GM20431 (cell line): Measurements from ENCODE around the gene SLC10A6.

Source experiments
- in situ Hi-C: fragments of 300-500 bp; cut with MseI, MboI; formaldehyde crosslinking; loops from one replicate; pipeline ENCODE4 v1.15.0; 2020; ENCODE audit warnings: low sequenced_read_pairs; ENCODE audit not compliant: unreplicated experiment

Gene SLC10A6

DNA sequence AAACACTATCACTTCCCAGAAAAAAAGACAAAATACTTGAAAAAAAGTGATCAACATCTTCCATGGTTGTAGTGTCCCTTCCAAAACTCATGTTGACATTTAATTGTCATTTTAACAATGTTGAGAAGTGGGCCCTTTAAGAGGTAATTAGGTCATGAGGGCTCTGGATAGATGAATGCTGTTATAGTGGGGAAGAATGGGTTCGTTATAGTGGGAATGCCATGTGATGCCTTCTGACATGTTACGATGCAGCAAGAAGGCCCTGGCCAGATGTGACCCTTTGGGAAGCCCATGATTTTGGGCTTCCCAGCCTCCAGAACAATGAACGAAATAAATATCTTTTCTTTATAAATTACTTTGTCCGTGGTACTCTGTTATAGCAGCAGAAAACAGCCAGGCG, 4.0 kb upstream of the SLC10A6 start:
- in situ Hi-C loops: no loop called here

DNA sequence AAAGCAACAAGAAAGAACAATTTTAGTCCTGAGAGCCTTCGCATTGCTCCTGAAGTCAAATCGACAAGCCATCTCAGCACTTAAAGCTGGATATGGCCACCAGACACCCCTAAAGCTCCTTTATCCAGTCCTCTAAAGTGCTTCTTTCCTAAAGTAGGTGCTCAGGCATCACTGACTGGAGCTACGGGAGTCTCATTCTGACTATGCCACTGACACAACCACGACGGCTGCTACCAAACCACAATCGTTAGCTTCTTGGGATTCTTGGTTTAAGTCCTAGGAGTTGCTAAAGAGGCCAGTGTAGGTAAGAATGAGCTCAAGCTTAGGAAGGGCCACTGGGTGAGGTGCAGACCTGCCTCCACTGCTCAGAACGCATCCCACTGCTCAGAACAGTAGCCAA, 1.0 kb downstream of the SLC10A6 start:
- in situ Hi-C loops: no loop called here

DNA sequence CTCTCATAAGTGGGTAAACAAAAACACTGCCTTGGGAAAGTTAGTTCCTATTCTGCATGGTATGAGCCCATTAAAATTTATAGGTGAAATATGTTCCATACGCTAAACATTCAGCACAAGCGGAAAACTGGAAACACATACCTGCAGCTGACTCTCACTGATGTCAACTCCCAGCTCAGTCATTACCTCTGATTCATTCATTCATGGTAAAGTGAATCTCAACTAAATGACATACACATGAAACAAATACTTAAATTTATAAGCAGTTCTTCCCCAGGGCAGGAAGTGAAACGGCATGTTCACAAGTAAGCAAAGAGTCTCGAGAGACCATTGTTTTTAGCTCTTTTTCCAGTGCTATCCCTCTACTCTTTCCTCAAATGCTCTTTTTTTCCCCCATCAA, 1.6 kb downstream of the SLC10A6 start:
- in situ Hi-C loops: no loop called here

DNA sequence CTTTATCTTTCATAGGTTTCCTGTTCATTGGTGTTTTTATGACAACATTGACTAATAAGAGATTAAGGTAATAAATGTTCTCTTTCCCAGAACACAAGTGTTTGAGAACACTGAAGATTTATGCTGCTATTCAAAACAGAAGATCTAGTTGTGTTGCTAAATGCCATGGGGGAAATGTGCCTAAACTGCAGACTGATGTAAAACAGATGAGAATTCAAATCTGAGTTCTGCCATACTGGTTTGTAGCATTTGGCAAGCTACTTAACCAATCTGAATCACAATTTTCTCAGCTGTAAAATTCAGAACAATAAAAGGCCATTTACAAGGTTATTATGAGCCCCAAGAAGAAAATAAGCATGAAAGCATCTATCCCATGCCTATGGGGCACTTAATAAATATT, 2.3 kb downstream of the SLC10A6 start:
- in situ Hi-C loops: no loop called here

DNA sequence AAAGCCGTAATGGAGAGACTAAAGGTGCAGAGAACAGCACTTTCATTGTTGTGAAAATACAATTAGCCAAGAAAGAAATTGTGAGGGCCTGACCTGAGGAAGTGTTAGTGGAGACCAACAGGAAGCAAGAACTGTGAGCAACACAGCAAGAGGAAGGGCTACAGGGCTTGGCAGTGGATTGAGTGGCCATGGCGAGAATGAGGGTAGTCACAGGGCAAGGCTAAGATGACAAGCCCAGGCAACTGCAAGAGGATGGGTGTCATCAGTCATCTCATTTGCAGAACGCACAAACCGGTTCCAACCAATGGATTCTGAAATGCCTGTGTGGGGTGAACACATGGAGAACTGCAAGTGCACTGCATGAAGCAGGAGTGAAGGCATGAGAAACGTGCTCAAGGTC, 3.6 kb downstream of the SLC10A6 start:
- in situ Hi-C loops: no loop called here

DNA sequence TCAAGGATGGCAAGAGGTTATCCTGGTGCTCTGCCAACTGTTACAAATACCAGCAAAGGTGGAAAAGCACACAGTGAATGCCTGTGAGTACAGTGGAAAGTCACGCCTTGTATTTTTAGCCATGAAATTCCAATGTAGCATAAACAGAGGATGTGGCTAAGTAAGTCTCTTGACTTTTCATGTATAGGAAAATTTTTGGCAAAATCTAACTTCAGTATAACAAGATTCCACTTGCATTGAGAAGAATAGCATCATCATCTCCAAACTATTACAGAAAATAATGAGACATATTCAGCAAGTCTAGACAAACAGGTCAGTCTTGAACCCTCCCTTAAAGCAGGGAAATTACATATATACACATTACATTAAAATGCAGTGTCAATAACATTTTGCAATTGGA, 7.9 kb downstream of the SLC10A6 start:
- in situ Hi-C loops: no loop called here

DNA sequence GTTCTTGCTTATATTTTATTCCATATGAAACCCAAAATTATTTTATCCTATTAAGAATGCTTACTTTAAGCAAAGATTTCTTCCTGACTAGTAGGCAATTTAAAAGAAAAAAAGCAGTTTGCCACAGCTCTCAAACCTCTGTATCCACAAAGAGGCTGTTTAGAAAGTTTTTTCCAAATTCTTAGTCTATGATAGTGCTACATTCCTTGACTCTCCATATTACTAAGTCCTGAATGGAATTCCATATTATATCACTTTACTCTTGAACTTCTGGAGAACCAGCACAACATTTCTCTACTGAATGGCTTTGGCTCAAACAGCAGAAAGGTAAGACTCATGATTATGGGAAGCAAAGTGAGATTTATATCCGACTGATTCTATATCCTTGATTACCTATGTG, 8.3 kb downstream of the SLC10A6 start:
- in situ Hi-C loops: no loop called here

DNA sequence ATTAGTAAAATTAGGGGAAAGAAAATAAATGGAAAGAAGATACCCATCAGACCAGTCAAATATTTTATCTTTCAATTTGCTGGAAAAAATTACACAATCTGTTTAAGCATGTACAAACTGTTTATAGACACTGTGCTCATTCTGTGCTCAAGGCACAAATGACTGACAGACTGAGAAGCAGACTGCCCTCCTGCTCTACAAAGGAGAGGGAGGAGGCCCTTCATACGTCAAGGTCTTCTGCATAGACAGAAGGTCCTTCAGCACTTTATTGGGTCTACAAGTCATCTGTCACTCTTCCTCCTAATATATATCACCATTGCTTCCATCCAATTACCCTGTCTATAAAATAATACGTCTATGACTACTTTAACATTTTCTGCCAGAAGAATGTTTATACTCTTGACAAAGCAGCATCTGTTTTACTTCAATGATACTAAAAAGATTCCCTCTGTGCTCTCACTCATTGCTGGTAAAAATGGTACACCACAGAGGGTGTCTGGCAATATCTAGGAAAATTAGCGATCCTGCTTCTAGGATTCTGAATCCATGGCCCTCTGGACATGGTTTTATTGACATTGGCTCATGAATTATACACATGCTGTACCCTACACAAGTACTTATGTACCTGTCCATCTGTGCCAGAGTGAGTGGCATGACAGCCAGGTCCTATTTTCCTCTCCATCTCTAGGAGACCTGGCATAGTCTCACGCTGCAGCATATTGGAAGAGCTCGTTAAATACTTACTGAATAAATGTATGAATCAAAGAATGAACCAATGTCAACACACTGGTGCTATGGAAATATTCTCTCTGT, 11.3 kb downstream of the SLC10A6 start:
- in situ Hi-C loops: no loop called here

DNA sequence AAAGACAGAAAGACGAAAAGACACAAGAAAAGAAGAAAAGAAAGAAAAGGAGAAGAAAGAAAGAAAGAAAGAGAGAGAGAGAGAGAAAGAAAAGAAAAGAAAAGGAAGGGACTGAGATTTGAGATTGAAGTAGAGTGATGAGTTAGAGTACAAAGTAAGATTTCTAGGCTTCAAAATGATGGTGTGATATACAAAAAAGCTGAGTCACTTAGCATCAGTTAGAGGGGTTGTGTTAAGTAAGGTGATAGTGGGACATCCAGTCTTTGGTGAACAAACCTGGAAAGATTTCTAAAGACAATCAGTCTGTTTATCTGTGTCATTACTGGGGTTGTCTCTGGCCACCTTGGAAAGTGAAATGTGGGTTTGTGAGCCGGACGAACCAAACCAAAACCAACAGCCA, 13.5 kb downstream of the SLC10A6 start:
- in situ Hi-C loops: no loop called here

DNA sequence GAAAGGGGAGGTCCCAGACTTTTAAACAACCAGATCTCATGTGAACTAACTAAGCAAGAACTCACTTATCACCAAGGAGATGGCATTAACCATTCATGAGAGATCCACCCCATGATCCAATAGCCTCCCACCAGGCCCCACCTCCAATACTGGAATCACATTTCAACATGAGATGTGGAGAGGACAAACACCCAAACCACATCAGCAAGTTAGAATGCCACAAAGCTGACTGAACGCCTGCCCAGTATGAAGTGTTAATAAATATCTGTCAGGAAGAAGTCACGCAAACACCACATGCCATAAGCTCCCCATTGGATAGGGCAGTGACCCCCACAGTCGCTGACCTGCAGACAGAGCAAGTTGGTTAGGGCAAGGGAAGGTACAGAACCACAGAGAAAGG, 14.3 kb downstream of the SLC10A6 start:
- in situ Hi-C loops: no loop called here

DNA sequence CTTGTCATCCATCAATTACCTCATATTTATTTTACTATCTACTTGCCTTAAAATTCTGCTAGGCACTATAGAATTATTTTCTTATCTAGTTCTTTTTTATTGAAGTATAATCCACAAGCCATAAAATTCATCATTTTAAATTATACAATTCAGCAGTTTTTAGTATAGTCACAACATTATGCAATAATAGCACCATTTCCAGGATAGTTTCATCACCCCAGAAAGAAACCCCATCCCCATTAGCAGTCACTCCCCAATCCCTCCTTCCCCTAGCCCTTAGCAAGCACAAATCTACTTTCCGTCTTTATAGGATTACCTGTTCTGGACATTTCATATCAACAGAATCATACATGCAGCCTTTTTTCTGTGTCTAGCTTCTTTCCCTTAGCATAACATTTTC, 15.6 kb downstream of the SLC10A6 start:
- in situ Hi-C loops: no loop called here

DNA sequence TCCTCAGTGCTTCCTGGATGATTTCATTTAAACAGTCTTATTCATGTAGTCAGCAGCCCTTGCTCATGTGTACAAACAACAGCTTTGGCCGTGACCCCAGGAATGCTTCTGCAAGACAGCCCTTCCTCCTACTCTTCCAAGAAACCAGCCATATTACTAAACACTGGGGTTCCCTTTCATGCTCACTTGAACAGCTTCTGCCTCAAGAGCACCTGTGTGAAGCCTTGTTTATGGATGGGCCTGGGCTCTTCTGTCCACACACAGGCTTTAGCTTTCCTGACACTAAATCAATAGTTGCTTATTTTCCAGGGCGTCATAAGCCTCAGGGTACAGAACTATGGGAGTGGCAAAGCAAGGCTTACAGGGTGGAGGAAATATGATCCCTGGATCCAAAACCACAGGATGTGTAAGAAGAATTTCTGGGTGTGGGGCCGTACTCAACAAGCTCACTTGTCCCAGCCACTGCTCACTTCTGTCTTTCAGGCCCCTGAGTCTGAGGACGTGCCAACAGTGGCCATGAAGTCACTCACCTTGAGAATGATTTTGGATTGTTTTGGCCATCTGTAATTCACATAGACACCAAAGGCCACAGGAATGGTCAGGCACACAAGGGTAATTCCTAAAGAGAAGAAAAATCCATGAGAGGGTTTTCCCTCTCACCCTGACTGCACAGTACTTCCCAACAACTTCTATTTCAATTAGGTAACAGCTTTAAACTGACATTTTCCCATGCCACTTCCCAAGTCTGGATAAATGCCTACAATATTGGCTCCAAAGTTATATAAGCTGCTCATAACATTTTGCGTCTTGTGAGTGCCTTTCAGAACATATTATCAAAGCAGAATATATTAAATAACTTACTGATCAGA, 17.7 kb downstream of the SLC10A6 start:
- in situ Hi-C loops: no loop called here

DNA sequence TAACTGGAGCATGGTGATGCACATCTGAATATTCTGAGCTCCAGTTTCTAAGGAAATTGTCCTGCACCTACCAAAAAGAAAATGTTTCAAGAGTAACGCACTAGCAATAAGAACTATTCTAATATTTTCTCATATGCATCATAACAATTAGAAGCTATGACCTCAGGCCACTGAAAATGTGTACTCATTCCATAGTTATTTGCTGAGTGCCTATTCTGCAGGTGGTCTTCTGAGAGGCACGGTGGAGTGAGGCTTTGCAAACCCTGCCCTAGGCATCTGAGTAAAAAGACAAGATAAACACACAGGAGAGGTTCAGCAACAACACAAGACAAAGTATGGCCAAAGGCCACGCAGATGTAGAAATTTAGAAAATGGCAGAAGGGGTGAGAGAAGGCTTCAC, 23.7 kb downstream of the SLC10A6 start:
- in situ Hi-C loops: no loop called here

DNA sequence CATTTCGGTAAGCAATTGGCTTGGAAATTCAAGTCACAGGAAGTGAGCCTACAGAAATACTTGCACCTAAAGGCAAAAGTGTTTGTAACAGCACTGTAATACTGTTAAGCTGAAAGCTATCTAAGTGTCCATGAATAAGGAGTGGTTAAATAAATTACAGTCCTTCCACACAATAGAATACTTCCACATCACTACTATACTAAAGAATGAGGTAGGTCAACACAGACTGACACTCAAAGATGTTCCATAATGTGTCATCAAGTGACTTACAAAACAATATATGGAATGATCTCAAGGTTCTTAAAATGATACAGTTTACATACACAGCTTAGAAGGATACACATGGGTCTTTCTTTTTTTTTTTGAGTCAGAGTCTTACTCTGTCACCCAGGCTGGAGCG, 27.0 kb downstream of the SLC10A6 start:
- in situ Hi-C loops: no loop called here

DNA sequence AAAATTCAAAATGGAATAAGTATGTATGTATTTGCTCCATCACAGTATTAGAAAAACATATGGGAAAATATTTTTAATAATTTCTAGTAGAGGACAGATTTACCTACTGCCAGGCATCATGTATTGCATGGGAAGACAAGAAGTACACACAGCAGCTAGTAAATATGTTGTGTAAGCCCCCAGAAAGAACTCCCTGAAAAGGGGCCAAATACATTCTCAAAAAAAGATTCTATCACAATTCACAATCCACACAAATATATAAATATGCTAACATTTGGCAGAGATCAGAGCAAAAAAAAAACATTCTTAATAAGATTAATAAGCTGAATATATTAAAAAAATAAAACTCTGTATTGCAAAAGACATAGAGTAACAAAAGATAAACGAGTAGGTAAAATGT, 28.0 kb downstream of the SLC10A6 start:
- in situ Hi-C loops: no loop called here

DNA sequence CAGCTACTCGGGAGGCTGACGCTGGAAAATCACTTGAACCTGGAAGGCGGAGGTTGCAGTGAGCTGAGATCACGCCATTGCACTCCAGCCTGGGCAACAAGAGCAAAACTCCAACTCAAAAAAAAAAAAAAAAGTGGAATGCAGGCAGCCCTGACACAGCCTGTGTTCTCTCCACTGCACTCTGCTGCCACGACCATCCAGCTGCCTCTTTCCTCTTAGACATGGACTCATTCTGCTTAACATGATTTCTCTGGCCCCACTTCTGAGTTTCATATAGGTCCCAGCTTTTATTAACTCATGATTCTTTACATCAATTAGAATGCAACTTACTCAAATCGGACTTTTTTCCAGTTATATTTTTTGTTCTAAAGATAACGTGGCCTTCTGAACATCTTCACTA, 29.6 kb downstream of the SLC10A6 start:
- in situ Hi-C loops: no loop called here

DNA sequence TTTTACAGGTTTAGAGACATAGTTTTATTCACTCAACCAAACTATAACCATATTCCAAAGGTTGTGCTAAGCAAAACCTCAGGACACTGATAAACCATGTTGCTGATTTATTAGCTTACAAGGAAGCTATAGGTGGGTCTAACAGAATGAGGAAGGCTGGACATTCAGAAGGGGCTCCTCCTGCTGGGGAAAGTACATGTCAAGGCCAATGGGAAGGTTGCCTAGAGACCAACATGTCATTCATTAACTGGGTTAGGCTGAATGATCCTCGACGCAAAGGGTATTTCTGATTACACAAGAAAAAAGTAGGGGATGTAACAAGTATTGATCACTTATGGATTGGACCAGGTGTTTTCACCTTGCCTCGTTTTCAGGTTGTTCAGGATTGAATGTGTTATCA, 30.3 kb downstream of the SLC10A6 start:
- in situ Hi-C loops: no loop called here

DNA sequence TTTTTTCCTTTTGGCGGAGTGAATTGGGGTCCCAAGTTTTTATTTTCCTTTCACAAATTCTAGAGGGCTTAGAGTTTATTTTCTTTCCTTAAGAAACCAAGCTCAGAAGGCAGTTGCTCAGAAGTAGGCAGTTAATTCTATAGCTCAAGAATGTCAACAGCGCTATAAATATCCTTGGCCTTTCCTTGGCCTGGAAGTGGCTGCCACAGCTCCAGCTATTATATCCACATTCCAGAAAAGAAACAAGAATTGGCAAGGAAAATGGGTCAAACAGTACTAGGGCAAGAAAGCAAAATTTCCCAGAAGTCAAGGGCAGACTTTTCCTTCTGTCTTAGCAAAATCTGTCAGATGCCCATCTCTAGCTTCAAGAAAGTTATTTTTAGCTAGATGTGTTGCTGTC, 31.0 kb downstream of the SLC10A6 start:
- in situ Hi-C loops: no loop called here

DNA sequence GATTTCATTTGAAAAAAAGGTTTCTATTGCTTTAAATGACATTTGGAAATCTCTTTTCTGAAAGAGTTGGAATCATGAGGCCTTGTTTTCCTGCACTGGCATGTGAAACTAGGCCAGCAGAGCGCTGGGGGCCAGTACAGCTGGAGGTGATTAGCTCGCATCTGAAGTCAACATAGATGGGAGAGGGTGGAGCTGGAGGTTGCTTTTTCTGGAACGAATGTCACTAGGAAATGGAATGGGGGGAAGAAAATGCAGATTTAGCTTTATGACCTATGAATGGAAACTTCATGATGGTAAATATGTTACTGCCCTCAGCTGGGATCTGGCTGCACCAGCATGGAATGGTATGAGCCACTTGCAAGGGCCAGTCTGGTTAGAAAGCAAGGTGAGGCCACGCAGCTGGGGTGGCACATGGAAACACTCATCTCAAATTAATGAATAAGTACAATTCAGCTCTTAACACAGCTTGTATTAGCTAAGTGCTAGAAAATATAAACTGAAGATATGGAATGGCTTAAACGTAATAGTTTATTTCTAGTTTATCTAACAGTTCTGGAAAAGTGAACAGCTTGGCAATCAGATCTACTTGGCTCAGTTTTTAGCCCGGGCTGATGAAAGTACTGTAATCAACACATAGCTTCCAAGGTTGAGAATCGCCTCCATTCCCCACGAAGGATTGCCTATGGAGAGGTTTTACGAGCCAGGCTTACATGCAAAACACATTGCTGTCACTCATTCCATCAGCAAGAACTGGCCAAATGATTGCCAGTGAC, 32.5 kb downstream of the SLC10A6 start:
- in situ Hi-C loops: no loop called here

DNA sequence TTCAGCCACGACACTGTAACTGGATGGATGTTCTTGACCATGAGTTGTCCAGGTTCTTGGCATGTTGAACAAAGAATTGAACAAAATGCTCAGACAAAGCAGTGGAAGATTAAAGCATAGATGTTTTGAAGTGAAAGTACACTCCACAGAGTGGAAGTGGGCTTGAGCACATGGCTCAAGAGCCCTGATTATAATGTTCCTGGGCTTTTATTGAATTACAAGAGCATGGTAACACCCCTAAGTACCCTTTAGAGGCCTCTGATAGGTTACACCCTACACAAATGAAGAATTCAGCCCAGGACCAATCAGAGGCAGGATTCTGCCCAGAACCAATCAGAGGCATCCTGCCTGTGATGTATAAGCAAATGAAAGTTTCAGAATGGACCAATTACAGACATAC, 33.5 kb downstream of the SLC10A6 start:
- in situ Hi-C loops: no loop called here

DNA sequence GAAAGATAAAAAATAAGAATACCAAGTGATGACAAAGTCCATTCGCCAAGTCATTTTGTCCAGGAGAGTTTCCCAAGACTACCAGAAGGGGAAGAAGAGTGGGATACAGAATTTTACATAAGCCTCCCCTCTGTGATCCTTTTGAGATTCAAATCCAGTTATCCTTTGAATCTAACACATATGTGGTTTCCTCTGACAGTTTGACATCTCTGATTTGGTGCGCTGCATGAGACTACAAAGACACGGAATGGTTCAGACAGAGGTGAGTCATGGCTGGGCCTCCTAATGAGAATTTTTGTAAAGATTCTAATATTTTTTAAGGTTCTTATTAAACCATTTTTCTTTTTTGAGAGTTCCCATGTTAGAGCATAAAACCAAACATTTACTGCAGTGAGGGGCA, 38.3 kb downstream of the SLC10A6 start:
- in situ Hi-C loops: no loop called here
